HUDEP-2 (cell line): ENCODE measurements around the gene APOBEC4.
A peak's percentile ranks its signal among the peaks of the same experiment; 100 is the strongest.

Source experiments
- DNase-seq, 76 experiments: peaks; one replicate each; lab custom pipeline; 2025; ENCODE audit not compliant: unreplicated experiment in 76 of 76; lab: John Stamatoyannopoulos, UW

Gene APOBEC4

GRCh38 chr1:183675381-183675780 lies 22.3 kb upstream of the APOBEC4 start:
- DNase-seq, result no peak

- no peak for DNase-seq
Measured at GRCh38 chr1:183674886-183675285, 21.8 kb upstream of the APOBEC4 start.

- DNase-seq, result no peak
Measured at GRCh38 chr1:183674339-183674738, 21.2 kb upstream of the APOBEC4 start.

DNA sequence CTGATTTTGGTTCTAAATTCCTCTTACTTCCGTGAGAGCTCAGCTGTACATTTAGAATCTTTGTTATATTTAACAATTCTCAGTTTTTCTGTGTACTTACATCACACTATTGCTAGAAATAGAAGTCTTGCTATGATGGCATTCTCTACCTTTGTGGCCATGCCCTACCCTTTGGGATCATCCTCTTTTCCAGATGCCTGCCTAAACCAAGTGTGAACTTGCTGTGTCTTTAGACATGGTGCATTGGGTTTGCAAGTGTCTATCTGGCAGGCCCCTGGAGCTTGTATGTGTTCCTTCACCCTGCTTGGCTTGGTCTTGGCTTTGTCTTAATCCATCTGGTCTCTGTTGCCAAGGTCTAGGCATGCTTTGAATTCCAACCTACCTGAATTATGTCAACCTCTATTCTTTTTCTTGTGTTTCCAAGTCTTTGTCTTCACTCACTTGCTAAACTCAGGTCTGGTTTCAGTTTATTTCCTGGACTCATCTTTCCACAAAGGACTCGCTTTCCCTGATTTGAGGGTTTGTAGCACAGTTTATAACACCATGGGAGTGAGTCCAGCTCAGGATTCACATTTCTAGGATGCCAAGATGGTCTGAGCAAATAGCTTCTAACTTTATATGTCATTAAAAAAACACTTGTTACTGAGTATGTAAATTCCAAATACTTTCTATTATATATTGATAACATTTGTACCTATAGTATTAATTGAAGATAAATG lies 20.6 kb upstream of the APOBEC4 start:
- DNase-seq, result no peak

DNA sequence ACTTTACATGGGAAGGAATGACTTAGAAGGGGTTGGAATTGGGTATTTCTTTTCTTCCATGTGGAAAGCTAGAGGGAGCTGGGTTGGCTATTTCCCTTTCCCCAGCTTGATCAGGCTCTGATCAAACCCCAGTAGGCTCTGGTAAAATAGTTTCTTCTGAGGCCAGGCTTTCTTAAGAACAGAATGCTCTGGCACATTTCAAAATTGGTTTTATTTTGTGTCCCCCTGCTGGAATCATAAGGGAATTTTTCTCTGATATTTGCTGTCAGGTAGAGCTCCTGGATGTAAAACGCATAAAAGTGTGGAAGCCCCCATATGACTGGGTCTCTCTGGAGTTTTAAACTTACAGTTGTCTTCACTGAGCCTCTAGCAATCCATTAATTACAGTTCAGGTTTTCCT lies 17.1 kb upstream of the APOBEC4 start:
- DNase-seq, result no peak

DNA sequence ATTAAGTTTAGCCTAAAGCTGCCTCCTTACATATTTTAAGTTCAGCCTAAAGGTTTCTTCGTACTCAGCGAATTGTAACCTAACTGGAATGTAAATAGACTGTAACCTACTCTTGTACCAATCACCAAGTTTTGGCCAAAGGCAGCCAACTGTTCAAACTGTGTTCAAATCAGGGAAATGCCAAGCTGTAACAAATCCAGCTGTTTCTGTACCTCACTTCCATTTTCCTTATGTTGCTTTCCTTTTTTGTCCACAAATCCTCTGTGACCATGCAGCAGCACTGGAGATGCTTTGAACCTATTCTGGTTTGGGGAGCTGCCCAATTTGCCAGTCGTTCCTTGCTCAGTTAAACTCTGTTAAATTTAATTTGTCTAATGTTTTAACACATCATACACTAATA lies 3.2 kb upstream of the APOBEC4 start:
- DNase-seq, result no peak

DNA sequence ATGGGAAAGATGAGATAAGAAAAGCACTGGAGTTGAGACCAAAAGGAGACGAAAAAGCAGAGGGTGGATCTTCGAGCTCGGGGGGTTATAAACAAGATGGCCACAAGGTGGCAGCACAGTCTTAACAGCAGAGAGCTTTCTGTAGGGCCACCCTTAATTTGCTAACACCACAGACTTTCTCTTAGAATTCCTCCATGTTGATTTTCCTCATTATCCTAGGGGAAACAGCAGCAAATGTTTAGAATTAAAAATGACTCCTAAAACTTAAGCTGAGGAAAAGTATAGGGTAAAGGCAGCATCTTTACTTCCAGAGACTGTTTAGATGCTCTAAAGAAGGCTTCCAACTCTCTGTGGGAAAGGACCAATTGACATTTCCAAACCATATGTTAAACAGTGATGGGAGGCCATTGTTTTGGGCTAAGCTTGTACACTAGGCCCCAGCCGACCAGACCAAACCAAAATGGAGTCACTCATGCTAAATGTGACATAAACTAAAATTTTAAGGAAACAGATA lies 2.5 kb upstream of the APOBEC4 start:
- peak in 43 of 76 experiments; percentile 1 to 63 (median 30) for DNase-seq

DNA sequence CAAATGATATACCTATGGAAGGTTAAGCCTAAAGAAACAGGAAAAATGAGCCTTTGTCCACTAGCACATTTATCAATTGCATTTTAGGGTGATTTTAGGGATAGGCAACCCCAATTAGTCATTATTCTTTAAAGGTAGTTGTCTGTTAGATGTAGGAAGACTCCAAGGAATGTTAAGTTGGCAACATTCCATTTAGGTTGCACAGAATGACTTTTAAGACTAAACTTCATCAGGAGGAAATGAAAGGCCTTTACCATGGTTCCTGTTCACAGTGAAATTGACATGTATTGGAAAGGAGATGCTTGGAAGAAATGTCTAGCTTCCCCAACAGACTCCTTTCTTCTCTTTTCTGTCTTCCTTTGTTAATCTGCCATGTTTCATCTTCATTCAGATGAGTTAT lies 1.6 kb upstream of the APOBEC4 start:
- no peak for DNase-seq

GRCh38 chr1:183653876-183654451 lies 848 bp upstream of the APOBEC4 start:
- no peak for DNase-seq

DNA sequence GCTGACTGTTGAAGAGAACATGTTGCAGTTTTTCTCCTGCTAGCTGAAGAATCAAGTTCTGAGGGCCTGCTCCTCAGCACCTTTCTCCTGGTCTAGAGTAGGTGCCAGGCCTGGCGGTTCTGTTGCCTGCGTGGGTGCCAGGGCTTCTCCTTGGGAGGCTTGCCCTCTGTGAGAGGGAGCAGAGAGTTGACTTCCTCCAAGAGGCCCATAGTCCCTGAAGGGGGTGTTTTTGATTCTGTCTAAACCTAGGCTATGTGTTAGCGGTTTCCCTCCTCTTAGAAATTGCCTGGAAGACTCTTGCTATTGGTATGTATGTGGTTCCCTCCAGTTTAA lies 312 bp upstream of the APOBEC4 start:
- no peak for DNase-seq

DNA sequence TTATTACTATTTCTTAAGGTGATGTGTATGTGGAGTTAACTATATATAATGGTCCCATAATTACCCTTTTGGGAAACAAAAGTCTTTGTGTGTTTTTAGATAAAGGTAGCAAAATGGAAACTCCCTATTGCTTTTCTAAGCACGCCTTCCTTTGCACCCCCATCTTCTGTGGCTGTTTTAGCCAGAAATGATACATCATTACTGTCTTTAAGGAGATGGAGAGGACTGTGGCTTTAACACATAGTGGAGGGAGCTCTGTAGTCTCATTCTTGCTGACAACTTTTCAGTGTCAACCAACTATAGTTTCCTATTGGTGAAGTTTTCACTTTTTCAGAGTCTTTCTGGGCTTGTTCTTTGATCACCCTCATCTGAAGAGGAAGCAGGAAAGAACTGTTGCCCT lies 1.0 kb downstream of the APOBEC4 start:
- DNase-seq, result no peak

DNA sequence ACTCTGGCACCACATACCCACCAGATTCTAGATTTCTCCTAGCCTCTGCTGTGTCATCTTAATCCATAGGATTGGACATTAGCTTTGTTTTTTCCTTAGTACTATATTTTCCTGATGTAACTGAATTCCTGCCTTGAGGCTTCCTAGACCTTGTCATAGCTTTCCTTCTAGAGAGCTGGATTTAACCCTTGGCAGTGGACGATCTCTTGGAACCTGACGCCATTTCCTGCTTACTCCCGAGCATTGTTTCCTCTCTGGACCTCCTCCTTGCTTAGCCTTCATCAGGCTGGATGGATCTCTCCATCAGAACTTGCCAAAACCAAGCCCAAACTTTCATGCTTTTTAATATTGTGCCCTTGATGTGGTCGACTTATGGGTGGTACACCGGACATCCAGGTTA lies 1.5 kb downstream of the APOBEC4 start:
- DNase-seq, result no peak

- DNase-seq, result no peak
Measured at GRCh38 chr1:183648042-183648441, 5.1 kb downstream of the APOBEC4 start.

- no peak for DNase-seq
Measured at GRCh38 chr1:183646776-183647175, 6.3 kb downstream of the APOBEC4 start.

GRCh38 chr1:183645531-183645930 lies 7.6 kb downstream of the APOBEC4 start:
- peak in 27 of 76 experiments; percentile 1 to 55 (median 13) for DNase-seq

DNA sequence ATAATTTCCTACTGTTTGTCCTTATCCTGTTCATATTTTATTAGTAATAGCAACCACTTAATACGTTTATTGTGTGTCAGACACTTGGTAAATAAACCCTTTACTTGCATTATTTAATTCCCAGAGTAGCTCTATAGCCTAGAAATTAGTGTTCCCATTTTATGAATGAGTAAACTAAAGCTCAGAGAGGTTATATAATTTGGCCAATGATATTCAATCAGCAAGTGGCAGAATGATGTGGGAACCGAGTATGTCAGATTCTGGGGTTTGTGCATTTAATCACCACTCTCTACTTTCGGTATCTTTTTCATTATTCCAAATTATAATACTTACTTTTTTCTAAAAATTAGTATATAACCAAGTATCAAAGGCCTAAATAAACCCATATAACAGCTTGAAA lies 10.9 kb downstream of the APOBEC4 start:
- no peak for DNase-seq

DNA sequence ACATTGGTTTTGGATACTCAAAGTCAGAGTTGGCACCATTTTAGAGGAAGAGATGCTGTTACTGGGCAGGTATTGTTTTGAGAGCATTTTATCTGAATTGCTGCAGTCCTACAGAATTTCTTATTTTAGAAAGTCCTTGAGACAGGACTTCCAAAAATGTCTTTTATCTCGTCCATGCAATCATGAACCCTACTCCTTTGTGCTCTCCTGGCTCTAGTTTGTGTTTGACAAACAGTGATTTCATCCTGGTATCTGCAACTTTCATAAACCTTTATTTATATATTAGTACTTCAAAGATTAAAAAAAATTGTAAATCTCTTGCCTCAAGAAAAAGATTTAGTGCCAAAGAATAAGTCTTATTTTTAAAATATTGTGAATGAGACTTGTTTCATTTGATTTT lies 12.9 kb downstream of the APOBEC4 start:
- no peak for DNase-seq

- DNase-seq, result no peak
Measured at GRCh38 chr1:183638649-183639387, 14.3 kb downstream of the APOBEC4 start.

GRCh38 chr1:183636783-183637182 lies 16.3 kb downstream of the APOBEC4 start:
- no peak for DNase-seq

- no peak for DNase-seq
Measured at GRCh38 chr1:183636334-183636682, 16.8 kb downstream of the APOBEC4 start.

DNA sequence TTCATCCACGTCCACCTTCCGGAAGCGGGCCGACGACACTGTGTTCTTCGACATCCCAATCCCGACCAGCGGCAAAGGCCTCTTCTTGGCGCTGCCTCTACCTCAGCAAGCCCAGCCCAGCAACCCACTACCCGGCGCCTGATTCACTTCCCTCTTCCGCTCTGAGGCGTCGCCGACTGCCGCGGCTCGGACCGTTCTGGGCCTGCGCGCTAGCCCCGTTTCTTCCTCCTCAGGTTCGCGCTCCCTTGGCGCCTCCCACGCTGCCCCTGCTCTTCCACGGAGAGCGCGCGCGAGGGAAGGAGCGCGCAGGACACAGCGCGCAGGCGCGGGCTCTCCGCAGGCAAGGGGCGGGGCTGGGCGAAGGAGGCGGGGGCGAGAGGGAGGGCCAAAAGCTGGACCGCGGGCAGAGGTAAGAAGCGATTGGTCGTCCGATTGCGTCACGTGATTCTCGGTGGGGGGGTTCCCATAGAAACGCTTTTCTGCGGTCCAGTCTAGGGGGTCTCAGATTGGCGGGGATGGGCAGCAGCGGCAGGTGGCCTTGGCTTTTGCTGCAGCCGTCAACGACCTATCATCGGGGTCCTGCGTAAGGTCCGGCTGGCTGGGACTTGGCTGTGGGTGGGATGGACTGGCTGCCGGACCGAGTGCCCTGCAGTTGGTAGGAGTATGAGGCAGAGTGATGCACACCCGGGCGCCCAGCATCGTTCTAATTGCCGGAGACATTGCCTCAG lies 17.3 kb downstream of the APOBEC4 start, which contains the start of gene ARPC5:
TSS of gene ARPC5 (minus strand) at position 178 of the 728 bp plus-strand sequence. CDS start at position 54, 124 bp downstream.
- DNase-seq, result peak in 74 of 76 experiments; percentile 43 to 94 (median 86)
